Measurements from ENCODE around the gene UGGT1.

The UGGT1 gene

DNA sequence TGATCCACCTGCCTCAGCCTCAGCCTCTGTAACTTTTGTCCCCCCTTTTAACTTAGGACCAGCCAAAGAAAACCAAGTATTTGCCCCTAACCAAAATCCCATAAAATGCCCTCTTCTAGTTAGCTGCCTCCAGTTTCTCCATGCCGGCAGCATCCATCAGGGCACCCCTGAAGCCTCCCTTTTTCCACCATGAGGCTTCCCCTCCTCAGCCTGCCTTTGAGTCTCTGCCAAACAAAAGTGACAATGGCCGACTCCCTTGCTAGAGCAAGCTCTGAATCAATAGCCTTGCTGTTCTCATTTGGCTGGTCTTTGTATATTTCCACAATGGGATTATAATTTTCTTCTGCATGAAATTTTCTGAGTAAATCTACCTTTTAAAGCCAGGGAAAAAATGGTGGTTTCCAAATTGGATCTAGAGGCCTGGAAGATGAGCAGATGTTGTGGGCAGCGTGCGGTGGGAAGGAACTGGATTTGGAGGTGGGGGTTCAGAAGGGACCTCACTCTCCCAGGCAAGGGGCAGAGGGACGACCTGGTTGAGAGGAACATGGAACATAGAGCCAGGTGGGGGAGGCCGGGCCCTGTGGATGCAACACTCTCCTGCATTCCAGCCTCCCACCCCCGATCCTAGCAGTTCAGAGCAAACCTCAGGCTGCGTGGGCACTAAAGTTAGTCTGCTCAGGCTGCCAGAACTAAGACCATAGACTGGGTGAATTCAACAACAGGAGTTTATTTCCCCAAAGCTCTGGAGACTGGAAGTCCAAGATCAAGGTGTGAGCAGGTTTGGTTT is 147.1 kb downstream of the UGGT1 start:
- no peak for DNase-seq
- in situ Hi-C loops (cut with MboI; ENCODE audit: low pct_unique_long_range_greater_than_20kb, low sequenced_read_pairs) = no loop called here

DNA sequence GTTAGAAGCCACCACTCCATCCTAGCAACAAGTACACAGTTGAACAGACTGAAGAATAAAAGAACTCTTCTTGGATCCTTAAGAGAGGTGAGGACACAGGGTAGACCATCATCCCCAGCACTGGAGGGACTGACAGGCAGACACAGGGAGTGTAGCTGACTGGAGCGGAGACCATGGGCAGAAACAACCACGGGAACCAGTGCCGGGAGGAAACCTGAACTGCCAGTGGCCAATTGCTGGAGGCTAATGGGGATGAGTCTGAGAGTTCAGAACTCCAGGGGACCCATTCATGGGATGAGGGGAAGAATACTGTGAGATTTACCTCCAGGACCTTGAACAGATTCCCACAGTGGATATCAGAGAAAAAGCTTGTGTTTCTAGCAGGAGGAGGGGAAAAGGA is 150.9 kb downstream of the UGGT1 start:
- no peak for DNase-seq
- in situ Hi-C loops (cut with MboI; ENCODE audit: low pct_unique_long_range_greater_than_20kb, low sequenced_read_pairs) = no loop called here
